ENCODE measurements around the gene FCAMR.

The FCAMR gene

DNA sequence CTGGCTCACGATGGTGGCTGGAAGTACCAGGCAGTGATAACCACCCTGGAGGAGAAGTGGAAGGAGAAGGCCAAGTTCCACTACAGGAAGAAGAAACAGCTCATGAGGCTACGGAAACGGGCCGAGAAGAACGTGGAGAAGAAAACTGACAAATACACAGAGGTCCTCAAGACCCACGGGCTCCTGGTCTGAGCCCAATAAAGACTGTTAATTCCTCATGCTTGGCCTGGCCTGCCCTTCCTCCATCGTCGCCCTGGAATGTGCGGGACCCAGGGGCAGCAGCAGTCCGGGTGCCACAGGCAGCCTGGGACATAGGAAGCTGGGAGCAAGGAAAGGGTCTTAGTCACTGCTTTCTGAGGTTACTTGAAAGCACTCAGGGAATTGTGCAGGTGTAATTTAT, 62.2 kb downstream of the FCAMR start:
- DNase-seq (ENCODE audit: low spot score): no peak
